ENCODE data around the gene PIGO.

The PIGO gene

GRCh38 chr9:35070823-35071813 is 25.3 kb downstream of the PIGO start:
- no peak for DNase-seq (ENCODE audit: low read depth)

DNA sequence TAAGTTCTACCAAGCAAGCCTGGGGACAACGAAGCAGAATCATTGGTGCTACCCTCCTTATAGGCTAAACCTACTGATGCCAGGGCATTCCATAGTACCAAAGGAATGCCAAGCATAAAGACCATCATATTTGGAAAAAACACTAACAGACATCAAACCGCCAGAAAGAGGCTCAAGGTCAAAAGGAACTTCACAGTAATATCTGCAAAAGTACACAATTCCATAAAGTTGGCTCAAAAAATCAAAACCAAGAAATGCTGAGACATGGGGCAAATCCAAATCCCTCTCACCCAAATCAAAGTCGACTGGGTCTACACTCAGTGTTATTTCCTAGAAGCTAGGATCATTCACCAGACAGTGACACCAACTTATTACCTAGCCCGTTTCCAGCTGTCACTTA is 27.4 kb downstream of the PIGO start:
- DNase-seq (ENCODE audit: low read depth), result no peak

- no peak for DNase-seq (ENCODE audit: low read depth)
Observed at GRCh38 chr9:35067056-35067455, 29.3 kb downstream of the PIGO start.

GRCh38 chr9:35060548-35061207 is 35.7 kb downstream of the PIGO start:
- DNase-seq (ENCODE audit: low read depth), result no peak

- no peak for DNase-seq (ENCODE audit: low read depth)
Observed at GRCh38 chr9:35059438-35059837, 37.0 kb downstream of the PIGO start.

DNA sequence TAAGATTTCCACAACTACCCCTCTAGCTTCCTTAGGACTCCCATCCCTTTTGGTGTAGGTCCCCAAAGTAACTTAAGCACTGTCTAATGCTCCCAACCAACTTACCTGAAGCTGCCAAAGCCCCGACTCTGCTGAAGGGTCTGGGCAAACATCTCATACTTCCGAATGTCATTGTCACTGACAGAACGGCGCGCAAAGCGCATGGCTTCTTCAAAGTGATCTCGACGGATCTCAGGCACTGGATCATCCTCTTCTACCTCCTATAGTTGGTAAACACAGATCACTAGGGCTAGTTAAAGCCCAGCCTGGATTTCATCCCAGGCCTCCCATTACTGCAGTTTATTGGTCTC is 39.1 kb downstream of the PIGO start:
- no peak for DNase-seq (ENCODE audit: low read depth)

DNA sequence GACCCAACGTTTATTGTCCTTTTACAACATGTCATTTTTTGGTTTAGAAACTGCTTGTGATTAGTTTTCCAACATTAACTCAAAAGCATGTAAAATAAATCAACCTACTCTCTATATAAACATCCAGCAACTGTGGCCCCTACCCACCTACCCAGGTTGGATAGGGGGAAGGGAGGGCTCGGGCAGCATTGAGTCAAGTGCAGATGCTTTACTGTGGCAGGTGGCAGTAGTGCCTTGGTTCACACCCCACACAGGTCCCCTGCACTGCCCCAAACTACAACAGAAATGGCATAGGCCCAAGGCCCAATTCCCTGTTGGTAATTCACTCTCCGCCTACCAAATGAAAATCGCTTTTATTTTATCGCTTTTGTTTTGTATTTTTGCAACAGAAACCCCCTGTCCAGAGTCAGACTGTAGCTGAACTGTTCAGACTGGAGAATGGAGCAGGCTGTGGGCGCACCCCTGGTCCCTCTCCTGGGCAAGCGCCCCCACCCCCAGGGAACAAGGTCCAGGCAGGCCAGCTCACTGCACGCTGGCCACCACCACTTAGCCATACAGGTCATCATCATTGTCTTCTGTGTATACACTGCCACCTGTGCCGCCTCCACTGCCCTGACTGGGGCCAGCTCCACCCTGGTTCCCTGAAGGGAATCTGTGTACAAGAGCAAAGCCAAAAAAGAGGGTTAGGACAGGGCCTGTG is 39.7 kb downstream of the PIGO start:
- DNase-seq (ENCODE audit: low read depth), result no peak

- DNase-seq (ENCODE audit: low read depth), result no peak
Observed at GRCh38 chr9:35054871-35055644, 41.3 kb downstream of the PIGO start.

GRCh38 chr9:35054185-35054835 is 42.1 kb downstream of the PIGO start:
- DNase-seq (ENCODE audit: low read depth), result no peak

DNA sequence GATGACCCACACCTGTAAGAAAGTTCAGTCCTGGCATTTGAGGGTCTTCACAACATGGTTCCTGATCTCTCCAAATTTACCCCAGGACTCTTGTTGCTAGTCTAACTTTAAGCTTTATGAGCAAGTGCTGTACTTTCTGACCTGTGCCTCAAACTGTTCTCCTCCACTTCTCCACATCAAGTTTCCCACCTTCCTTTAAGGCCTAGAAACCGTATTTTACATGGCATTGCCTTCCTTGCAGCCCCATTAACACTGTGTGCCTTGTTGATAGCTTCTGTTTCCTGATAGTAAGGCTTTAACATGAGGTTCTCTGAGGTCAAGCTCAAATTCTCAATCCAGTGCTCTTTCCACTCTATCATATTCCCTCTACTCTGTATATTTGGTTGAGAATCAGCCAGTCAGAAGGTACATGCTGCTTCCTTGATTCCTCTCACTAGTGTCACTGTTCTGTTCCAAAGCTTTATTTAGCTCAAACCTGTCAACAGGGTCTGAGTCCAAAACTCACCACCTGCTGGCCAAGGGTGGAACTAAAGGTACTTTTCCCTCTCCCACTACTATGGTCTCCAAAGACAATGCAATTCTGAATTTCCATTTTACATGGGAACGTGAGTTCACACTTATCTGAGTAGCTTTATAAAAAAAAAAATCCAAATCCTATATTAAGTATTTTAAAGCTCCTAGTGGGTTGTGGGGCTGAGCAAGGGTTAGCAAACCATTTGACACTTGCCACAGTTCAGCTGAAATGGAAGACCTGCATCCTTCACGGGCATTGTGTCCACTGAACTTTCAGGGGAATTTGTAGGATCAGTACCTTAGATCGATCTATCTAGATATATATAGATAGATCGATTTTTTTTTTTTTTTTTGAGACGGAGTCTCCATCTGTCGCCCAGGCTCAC is 45.1 kb downstream of the PIGO start:
- peak; percentile 37 for DNase-seq (ENCODE audit: low read depth)

- DNase-seq (ENCODE audit: low read depth), result no peak
Observed at GRCh38 chr9:35048511-35048910, 47.9 kb downstream of the PIGO start.

- DNase-seq (ENCODE audit: low read depth), result no peak
Observed at GRCh38 chr9:35044071-35044470, 52.3 kb downstream of the PIGO start.

DNA sequence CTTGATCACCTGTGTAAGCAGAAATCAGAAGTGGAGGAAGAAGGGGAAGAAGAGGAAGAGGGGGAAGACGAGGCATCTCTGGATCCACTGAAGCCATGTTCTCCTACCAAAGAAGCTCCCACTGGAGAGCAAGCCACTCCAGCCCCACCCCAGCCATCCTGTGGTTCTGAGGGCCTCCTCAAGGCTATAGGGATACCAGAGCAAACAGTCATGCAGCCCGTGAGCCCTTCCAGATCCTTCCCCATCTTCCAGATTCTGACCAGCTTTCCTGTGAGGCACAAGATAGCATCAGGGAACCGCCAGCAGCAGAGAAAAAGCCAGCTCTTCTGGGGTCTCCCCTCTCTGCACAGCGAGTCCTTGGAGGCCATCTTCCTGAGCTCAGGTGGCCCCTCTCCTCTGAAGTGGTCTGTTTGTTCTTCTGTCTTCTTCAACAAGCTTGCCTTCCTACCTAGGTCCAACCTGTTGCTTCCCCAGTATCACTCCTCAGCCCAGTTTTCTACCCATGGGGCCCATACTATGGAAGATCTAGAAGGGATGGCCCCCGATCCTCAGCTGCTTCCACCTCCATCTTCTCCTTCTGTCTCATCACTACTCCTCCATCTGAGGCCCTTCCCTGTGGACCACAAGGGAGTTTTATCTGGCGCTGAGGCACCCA is 53.4 kb downstream of the PIGO start:
- no peak for DNase-seq (ENCODE audit: low read depth)

GRCh38 chr9:35042081-35042604 is 54.2 kb downstream of the PIGO start:
- no peak for DNase-seq (ENCODE audit: low read depth)
